ENCODE data around the gene CEACAM21.

CEACAM21 gene

GRCh38 chr19:41620171-41620570 is 44.2 kb downstream of the CEACAM21 start:
- DNase-seq: no peak

- DNase-seq: no peak
Measured at GRCh38 chr19:41621226-41621625, 45.3 kb downstream of the CEACAM21 start.

GRCh38 chr19:41621654-41622053 is 45.7 kb downstream of the CEACAM21 start:
- no peak for DNase-seq

- DNase-seq: no peak
Measured at GRCh38 chr19:41623360-41623759, 47.4 kb downstream of the CEACAM21 start.

- no peak for DNase-seq
Measured at GRCh38 chr19:41624515-41624914, 48.5 kb downstream of the CEACAM21 start.

- DNase-seq: no peak
Measured at GRCh38 chr19:41624937-41625336, 49.0 kb downstream of the CEACAM21 start.

- no peak for DNase-seq
Measured at GRCh38 chr19:41626278-41626677, 50.3 kb downstream of the CEACAM21 start.

GRCh38 chr19:41626877-41627276 is 50.9 kb downstream of the CEACAM21 start, which contains the start of gene CEACAM4:
CEACAM4 (minus strand) TSS chr19:41627074; CDS start chr19:41626963, 111 bp downstream.
- DNase-seq: no peak

- no peak for DNase-seq
Measured at GRCh38 chr19:41627966-41628675, 52.2 kb downstream of the CEACAM21 start.

Measured in activated CD4-positive, alpha-beta T cell treated with anti-CD3 and anti-CD28 coated beads, Interleukin-2, amount 50 U/mL, for 1 hour (primary cell).